ENCODE data around the gene CIDEA.

DNA sequence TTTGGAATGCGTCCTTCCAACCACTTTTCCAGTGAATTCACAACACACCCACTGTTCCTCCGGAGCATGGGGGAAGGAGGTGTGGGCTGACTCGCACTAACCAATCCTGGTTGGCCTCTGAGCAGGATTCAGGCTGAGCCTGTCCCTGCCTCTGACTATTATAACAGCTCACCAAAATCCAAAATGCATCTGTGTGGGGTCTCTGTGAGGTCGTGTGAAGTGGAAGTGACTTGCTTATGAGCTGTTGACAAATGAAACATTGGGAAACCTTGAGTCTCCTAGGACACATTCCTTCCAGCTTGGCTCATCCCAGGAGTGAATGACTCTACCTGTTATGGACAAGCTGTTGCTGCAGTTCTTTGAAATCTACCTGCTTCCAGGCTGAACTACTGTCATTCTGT lies 1.5 kb downstream of the CIDEA start:
- TF ChIP-seq TAF1 (IDR thresholded peaks at IDR 0.05; ENCODE audit: low read depth, low read length) (no peak), POLR2A (IDR thresholded peaks at IDR 0.05; ENCODE audit: low read depth, low read length) (no peak), POLR2AphosphoS5 (IDR thresholded peaks at IDR 0.05; ENCODE audit: low read depth, low read length) (no peak), SPI1 (IDR thresholded peaks at IDR 0.05; ENCODE audit: low read depth, low read length) (no peak), PAX5 (IDR thresholded peaks at IDR 0.05; ENCODE audit: insufficient read depth, low read length, severe bottlenecking) (no peak), POU2F2 (IDR thresholded peaks at IDR 0.05; ENCODE audit: low read depth, low read length) (no peak)

Measured in GM12891 (cell line).